CD4-positive, alpha-beta T cell (primary cell): Measurements from ENCODE around the gene ACVR1B. TPM values are rescaled to one million over a fixed set of nuclear protein-coding genes. Genes with fewer than 3 reads are reported as not detected.
A peak's percentile ranks its signal among the peaks of the same experiment; 100 is the strongest.

Experiments
- ATAC-seq: fragments of 200-7000 bp; cut with Tn5 transposase; one replicate; pipeline ENCODE4 v1.10.0; 2022; ENCODE audit warnings: mild to moderate bottlenecking; ENCODE audit not compliant: poor library complexity
- CTCF ChIA-PET: fragments of 350-600 bp; sonication (Branson Sonifier 250); formaldehyde crosslinking; loops from one replicate; lab custom pipeline; 2021; ENCODE audit warnings: antibody characterized with exemption, inconsistent platforms; lab: Charles Lee
- POLR2A ChIA-PET: fragments of 350-600 bp; sonication (Branson Sonifier 250); formaldehyde crosslinking; loops from one replicate; lab custom pipeline; 2021; ENCODE audit warnings: antibody characterized with exemption, inconsistent platforms; lab: Charles Lee
- DNase-seq, 14 experiments: peaks; one replicate each; pipeline ENCODE4 v3.0.0-alpha.2; 2013 to 2020; ENCODE audit warnings: mixed read lengths in 2 of 14
- H3K27ac ChIP-seq, 2 donors: one replicate each; pipeline versions ENCODE4 v1.5.1 to v1.7.0; 2013; ENCODE audit warnings: low read length in 2 of 2, low read depth in 1 of 2, mild to moderate bottlenecking in 1 of 2
- H3K27me3 ChIP-seq, 2 experiments: 1 replicate in 1 of 2; 2 replicates in 1 of 2; pipeline versions ENCODE4 v1.6.1 to v1.7.0; 2013; ENCODE audit warnings: low read length in 2 of 2, control low read depth in 1 of 2, mild to moderate bottlenecking in 1 of 2, moderate library complexity in 1 of 2; ENCODE audit not compliant: insufficient read depth in 2 of 2, control insufficient read depth in 1 of 2
- H3K36me3 ChIP-seq: one replicate; pipeline ENCODE4 v1.6.1; 2013; ENCODE audit warnings: low read length, control low read depth; ENCODE audit not compliant: insufficient read depth
- H3K4me1 ChIP-seq: one replicate; pipeline ENCODE4 v1.6.1; 2013; ENCODE audit warnings: low read length, control low read depth; ENCODE audit not compliant: insufficient read depth
- H3K4me3 ChIP-seq: one replicate; pipeline ENCODE4 v1.5.1; 2013; ENCODE audit warnings: mild to moderate bottlenecking, low read length, moderate library complexity
- H3K9me3 ChIP-seq, 2 experiments: 1 replicate in 1 of 2; 2 replicates in 1 of 2; pipeline versions ENCODE4 v1.6.1 to v1.7.0; 2013; ENCODE audit warnings: low read length in 2 of 2, mild to moderate bottlenecking in 2 of 2, control low read depth in 1 of 2, moderate library complexity in 1 of 2; ENCODE audit not compliant: control insufficient read depth in 1 of 2, insufficient read depth in 1 of 2
- H3K27ac Mint-ChIP-seq: one replicate; pipeline ENCODE4 v1.8.0; 2020; ENCODE audit warnings: mixed read lengths
- H3K27me3 Mint-ChIP-seq: one replicate; pipeline ENCODE4 v1.8.0; 2021; ENCODE audit warnings: mixed read lengths
- H3K36me3 Mint-ChIP-seq: one replicate; pipeline ENCODE4 v1.8.0; 2021; ENCODE audit warnings: low read depth, mixed read lengths
- H3K4me1 Mint-ChIP-seq: one replicate; pipeline ENCODE4 v1.8.0; 2021; ENCODE audit warnings: low read depth, mixed read lengths
- H3K4me3 Mint-ChIP-seq: one replicate; pipeline ENCODE4 v1.8.0; 2020; ENCODE audit warnings: mild to moderate bottlenecking, mixed read lengths
- H3K9me3 Mint-ChIP-seq: one replicate; pipeline ENCODE4 v1.8.0; 2020; ENCODE audit warnings: mixed read lengths
- CTCF ChIP-seq: fragments of 200-600 bp; IDR thresholded peaks from one replicate; pipeline ENCODE4 v1.8.0; 2022; ENCODE audit warnings: antibody characterized with exemption, mild to moderate bottlenecking
- intact Hi-C, 2 experiments: fragments of 100-400 bp; cut with DNase I in 1 of 2; cut with micrococcal nuclease in 1 of 2; formaldehyde crosslinking; loops; one replicate each; pipeline versions ENCODE4 v1.15.1 to v1.9.0; 2023 to 2025; cut with DNase I, micrococcal nuclease
- total RNA-seq, 174 experiments: library from RNA in 2 of 174; stranded (reverse) in 2 of 174; gene quantifications; one replicate each; pipeline ENCODE4 v1.2.3 and lab custom pipeline; 2021 to 2026

Gene ACVR1B
- total RNA-seq, 2 experiments from 2014 or later: 14.2 to 14.5 TPM

DNA sequence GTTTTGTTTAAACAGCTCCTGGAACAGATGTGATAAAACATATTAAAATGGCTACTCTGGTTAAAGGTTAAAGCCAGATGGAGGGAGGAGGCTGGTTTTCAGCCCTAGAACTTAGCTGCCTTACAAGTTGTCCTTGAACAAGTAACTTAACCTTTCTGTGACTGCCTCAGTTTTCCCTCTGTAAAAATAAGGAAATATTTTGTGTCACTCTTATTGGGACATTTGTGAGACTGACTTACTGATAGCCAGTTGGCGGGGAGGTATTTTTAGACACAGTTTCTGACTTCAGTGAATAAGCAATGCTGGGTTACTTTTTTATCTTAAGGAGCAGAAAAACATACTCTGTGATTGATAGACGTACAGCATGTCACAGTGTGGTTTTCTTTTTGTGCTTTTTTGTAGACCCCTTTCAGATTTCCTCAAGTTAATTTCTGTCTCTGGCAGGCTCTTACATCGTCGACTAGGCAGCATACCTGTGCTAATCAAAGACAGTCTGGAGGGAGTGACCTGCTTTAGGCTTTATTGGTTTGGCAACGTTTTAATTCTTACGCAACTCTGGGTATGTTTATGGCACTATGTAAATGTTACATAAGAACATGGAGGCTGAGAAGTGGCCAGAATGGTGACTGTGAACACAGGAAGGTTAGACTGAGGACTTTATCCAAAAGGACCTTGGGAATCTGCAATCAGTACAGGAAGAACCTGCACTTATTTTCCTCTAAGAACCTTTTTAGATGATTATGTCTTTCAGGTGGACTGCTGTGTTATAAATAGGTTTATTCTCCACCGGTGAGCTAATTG is 3.3 kb downstream of the ACVR1B start:
- CTCF ChIA-PET: interaction anchor here (0.7 to 1.7 kb wide), 4 partner anchors 8 to 38 kb away, joined by 4 to 5 read pairs (median 4); no protein-coding TSS in a partner anchor
- POLR2A ChIA-PET: no interaction called here
- no peak for ATAC-seq
- peaks cover 0 to 2% of the 10 kb centered on the region in 2 experiments for H3K27me3 ChIP-seq
- H3K9me3 Mint-ChIP-seq: no peaks in the 10 kb centered on the region
- TF ChIP-seq CTCF: no peak
- intact Hi-C loops: loop anchor here in 1 of 2 experiments (5.0 kb wide), 3 partner anchors 68 to 1672 kb away; partner anchors contain the start of genes LIMA1 and SCN8A
- no peaks in the 10 kb centered on the region for H3K27me3 Mint-ChIP-seq
- H3K4me1 ChIP-seq: peaks cover 24% of the 10 kb centered on the region
- no peaks in the 10 kb centered on the region for H3K9me3 ChIP-seq
- H3K36me3 ChIP-seq: no peaks in the 10 kb centered on the region
- H3K4me3 ChIP-seq: no peak overlapping the region
- no peak overlapping the region for H3K27ac ChIP-seq
- peak overlapping the region; percentile 34 for H3K4me3 Mint-ChIP-seq
- peak in 1 of 14 experiments; percentile 26 for DNase-seq
- peak overlapping the region; percentile 66 for H3K27ac Mint-ChIP-seq
- H3K4me1 Mint-ChIP-seq: peaks cover 66% of the 10 kb centered on the region
- peaks cover 11% of the 10 kb centered on the region for H3K36me3 Mint-ChIP-seq

GRCh38 chr12:51955702-51956101 is 4.2 kb downstream of the ACVR1B start:
- DNase-seq (no peak), ATAC-seq (no peak)
- Histone ChIP-seq H3K9me3 (no peaks in the 10 kb centered on the region), H3K4me3 (no peak overlapping the region), H3K36me3 (no peaks in the 10 kb centered on the region), H3K27me3 (no peaks in the 10 kb centered on the region), H3K27ac (no peak overlapping the region), H3K4me1 (peaks cover 24% of the 10 kb centered on the region)
- no peaks in the 10 kb centered on the region for H3K27me3 Mint-ChIP-seq
- H3K27ac Mint-ChIP-seq: peak overlapping the region; percentile 66
- H3K4me3 Mint-ChIP-seq: peak overlapping the region; percentile 34
- intact Hi-C loops: no loop called here
- peaks cover 71% of the 10 kb centered on the region for H3K4me1 Mint-ChIP-seq
- H3K36me3 Mint-ChIP-seq: peaks cover 16% of the 10 kb centered on the region
- no peak for TF ChIP-seq CTCF
- CTCF ChIA-PET: interaction anchor here (1.5 to 1.7 kb wide), 2 partner anchors 15 to 37 kb away, joined by 5 read pairs; no protein-coding TSS in a partner anchor
- H3K9me3 Mint-ChIP-seq: no peaks in the 10 kb centered on the region
- POLR2A ChIA-PET: no interaction called here

- no peak for ATAC-seq
- H3K36me3 ChIP-seq: peaks cover 2% of the 10 kb centered on the region
- DNase-seq: no peak
- H3K4me1 ChIP-seq: peaks cover 8% of the 10 kb centered on the region
- Mint-ChIP-seq H3K27ac (no peak overlapping the region), H3K9me3 (no peaks in the 10 kb centered on the region), H3K4me1 (peaks cover 73% of the 10 kb centered on the region), H3K27me3 (no peaks in the 10 kb centered on the region), H3K36me3 (peaks cover 17% of the 10 kb centered on the region), H3K4me3 (no peak overlapping the region)
- no peak for TF ChIP-seq CTCF
- H3K27me3 ChIP-seq: no peaks in the 10 kb centered on the region
- intact Hi-C loops: no loop called here
- no peak overlapping the region for H3K4me3 ChIP-seq
- no peaks in the 10 kb centered on the region for H3K9me3 ChIP-seq
- no peak overlapping the region for H3K27ac ChIP-seq
- ChIA-PET POLR2A (interaction anchor here (1.1 kb wide), 1 partner anchor 17 kb away, joined by 3 read pairs; no protein-coding TSS in a partner anchor), CTCF (interaction anchor here (0.9 to 1.5 kb wide), 2 partner anchors 12 to 16 kb away, joined by 3 to 6 read pairs; no protein-coding TSS in a partner anchor)
Measured at GRCh38 chr12:51958542-51958941, 7.0 kb downstream of the ACVR1B start.
